ENCODE measurements around the gene ANKRD23.

Gene ANKRD23

GRCh38 chr2:96869281-96869821 is 25.5 kb upstream of the ANKRD23 start:
- H3K4me1 ChIP-seq (ENCODE audit: low read length): no peaks in the 10 kb centered on the region
- TF ChIP-seq, protein P1, sequence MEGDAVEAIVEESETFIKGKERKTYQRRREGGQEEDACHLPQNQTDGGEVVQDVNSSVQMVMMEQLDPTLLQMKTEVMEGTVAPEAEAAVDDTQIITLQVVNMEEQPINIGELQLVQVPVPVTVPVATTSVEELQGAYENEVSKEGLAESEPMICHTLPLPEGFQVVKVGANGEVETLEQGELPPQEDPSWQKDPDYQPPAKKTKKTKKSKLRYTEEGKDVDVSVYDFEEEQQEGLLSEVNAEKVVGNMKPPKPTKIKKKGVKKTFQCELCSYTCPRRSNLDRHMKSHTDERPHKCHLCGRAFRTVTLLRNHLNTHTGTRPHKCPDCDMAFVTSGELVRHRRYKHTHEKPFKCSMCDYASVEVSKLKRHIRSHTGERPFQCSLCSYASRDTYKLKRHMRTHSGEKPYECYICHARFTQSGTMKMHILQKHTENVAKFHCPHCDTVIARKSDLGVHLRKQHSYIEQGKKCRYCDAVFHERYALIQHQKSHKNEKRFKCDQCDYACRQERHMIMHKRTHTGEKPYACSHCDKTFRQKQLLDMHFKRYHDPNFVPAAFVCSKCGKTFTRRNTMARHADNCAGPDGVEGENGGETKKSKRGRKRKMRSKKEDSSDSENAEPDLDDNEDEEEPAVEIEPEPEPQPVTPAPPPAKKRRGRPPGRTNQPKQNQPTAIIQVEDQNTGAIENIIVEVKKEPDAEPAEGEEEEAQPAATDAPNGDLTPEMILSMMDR (IDR thresholded peaks at IDR 0.05; ENCODE audit: low read length): no peak
- TF ChIP-seq EZH2 (optimal IDR thresholded peaks at IDR 0.05; ENCODE audit: low read depth, low read length): no peak
- TF ChIP-seq EZH2phosphoT487 (IDR thresholded peaks at IDR 0.05; ENCODE audit: low read length): no peak
- no peaks in the 10 kb centered on the region for H3K36me3 ChIP-seq (replicated peaks; ENCODE audit: insufficient read depth, low read length)
- peak overlapping the region; percentile 85 for H3K4me2 ChIP-seq (ENCODE audit: low read depth, low read length)
- peak overlapping the region; percentile 75 for H2AFZ ChIP-seq (ENCODE audit: low read length)
- DNase-seq: no peak
- H3K9me3 ChIP-seq (replicated peaks; ENCODE audit: insufficient read depth, low read length): no peaks in the 10 kb centered on the region
- H3K9me2 ChIP-seq (replicated peaks; ENCODE audit: insufficient read depth, low read length): no peaks in the 10 kb centered on the region
- no peak overlapping the region for H3K27ac ChIP-seq (ENCODE audit: low read length)
- no peaks in the 10 kb centered on the region; the same call in 1 of the 2 replicates for H3F3A ChIP-seq (ENCODE audit: insufficient read depth, low read length)
- peak overlapping the region; percentile 73; the same call in 1 of the 2 replicates for H3K9ac ChIP-seq (ENCODE audit: low read length)
- peak overlapping the region; percentile 74 for H3K4me3 ChIP-seq (ENCODE audit: low read length)
- peaks cover 9% of the 10 kb centered on the region for H3K27me3 ChIP-seq (replicated peaks; ENCODE audit: insufficient read depth, low read length)
- H4K20me1 ChIP-seq (ENCODE audit: insufficient read depth, low read length): no peaks in the 10 kb centered on the region
- no peaks in the 10 kb centered on the region for H3K79me2 ChIP-seq (ENCODE audit: low read length)

- H3K4me2 ChIP-seq (ENCODE audit: low read depth, low read length): peak overlapping the region; percentile 85
- H4K20me1 ChIP-seq (ENCODE audit: insufficient read depth, low read length): no peaks in the 10 kb centered on the region
- H3K9me3 ChIP-seq (replicated peaks; ENCODE audit: insufficient read depth, low read length): no peaks in the 10 kb centered on the region
- peaks cover 9% of the 10 kb centered on the region for H3K27me3 ChIP-seq (replicated peaks; ENCODE audit: insufficient read depth, low read length)
- no peaks in the 10 kb centered on the region for H3K79me2 ChIP-seq (ENCODE audit: low read length)
- H3K36me3 ChIP-seq (replicated peaks; ENCODE audit: insufficient read depth, low read length): no peaks in the 10 kb centered on the region
- peak; percentile 46 for DNase-seq
- H3K27ac ChIP-seq (ENCODE audit: low read length): no peak overlapping the region
- H2AFZ ChIP-seq (ENCODE audit: low read length): peak overlapping the region; percentile 75
- H3F3A ChIP-seq (ENCODE audit: insufficient read depth, low read length): no peaks in the 10 kb centered on the region; the same call in 1 of the 2 replicates
- TF ChIP-seq EZH2 (optimal IDR thresholded peaks at IDR 0.05; ENCODE audit: low read depth, low read length) (no peak), EZH2phosphoT487 (IDR thresholded peaks at IDR 0.05; ENCODE audit: low read length) (no peak)
- TF ChIP-seq, protein P1 (IDR thresholded peaks at IDR 0.05; ENCODE audit: low read length): peak; percentile 63
- peak overlapping the region; percentile 73 for H3K9ac ChIP-seq (ENCODE audit: low read length)
- no peaks in the 10 kb centered on the region for H3K9me2 ChIP-seq (replicated peaks; ENCODE audit: insufficient read depth, low read length)
- H3K4me1 ChIP-seq (ENCODE audit: low read length): no peaks in the 10 kb centered on the region
- H3K4me3 ChIP-seq (ENCODE audit: low read length): peak overlapping the region; percentile 74
Measured at GRCh38 chr2:96868555-96869280, 24.9 kb upstream of the ANKRD23 start.

- Histone ChIP-seq H3K4me3 (ENCODE audit: low read length) (peak overlapping the region; percentile 74), H3K9me2 (replicated peaks; ENCODE audit: insufficient read depth, low read length) (no peaks in the 10 kb centered on the region), H3K36me3 (replicated peaks; ENCODE audit: insufficient read depth, low read length) (no peaks in the 10 kb centered on the region), H3K79me2 (ENCODE audit: low read length) (no peaks in the 10 kb centered on the region), H3K9me3 (replicated peaks; ENCODE audit: insufficient read depth, low read length) (no peaks in the 10 kb centered on the region), H3K4me1 (ENCODE audit: low read length) (no peaks in the 10 kb centered on the region), H3K4me2 (ENCODE audit: low read depth, low read length) (peak overlapping the region; percentile 85), H2AFZ (ENCODE audit: low read length) (peak overlapping the region; percentile 75), H3K27ac (ENCODE audit: low read length) (no peak overlapping the region), H3F3A (ENCODE audit: insufficient read depth, low read length) (no peaks in the 10 kb centered on the region; the same call in 1 of the 2 replicates), H4K20me1 (ENCODE audit: insufficient read depth, low read length) (no peaks in the 10 kb centered on the region), H3K9ac (ENCODE audit: low read length) (peak overlapping the region; percentile 73; the same call in 1 of the 2 replicates), H3K27me3 (replicated peaks; ENCODE audit: insufficient read depth, low read length) (peaks cover 9% of the 10 kb centered on the region)
- no peak for DNase-seq
- TF ChIP-seq, protein P1 (IDR thresholded peaks at IDR 0.05; ENCODE audit: low read length): no peak
- no peak for TF ChIP-seq EZH2phosphoT487 (IDR thresholded peaks at IDR 0.05; ENCODE audit: low read length)
- no peak for TF ChIP-seq EZH2 (optimal IDR thresholded peaks at IDR 0.05; ENCODE audit: low read depth, low read length)
Measured at GRCh38 chr2:96867756-96868554, 24.1 kb upstream of the ANKRD23 start.
